Keratinocyte (primary cell): Measurements from ENCODE around the gene SYNE1. TPM values are rescaled to one million over a fixed set of nuclear protein-coding genes. Genes with fewer than 3 reads are reported as not detected.

Experiments
- DNase-seq: peaks from one replicate; pipeline ENCODE4 v3.0.0-alpha.2; 2011; ENCODE audit warnings: low read depth, missing footprints, low spot score
- FAIRE-seq: peaks from 2 replicates; lab custom pipeline; 2011; peaks lifted over from hg19 to GRCh38; lab: Jason Lieb, UNC
- H2AFZ ChIP-seq: 2 replicates; pipeline ENCODE4 v1.6.0; 2012; ENCODE audit warnings: low read length, control low read depth, inconsistent platforms; ENCODE audit not compliant: control insufficient read depth
- H3K27ac ChIP-seq: 2 replicates; pipeline ENCODE4 v1.5.1; 2011; ENCODE audit warnings: low read length; ENCODE audit not compliant: control insufficient read depth, insufficient read depth
- H3K27me3 ChIP-seq: 3 replicates; pipeline ENCODE4 v1.6.0; 2011; ENCODE audit warnings: low read length; ENCODE audit not compliant: control insufficient read depth, insufficient read depth; ENCODE audit errors: extremely low read depth
- H3K36me3 ChIP-seq, 2 experiments: 2 replicates in 1 of 2; 3 replicates in 1 of 2; pipeline ENCODE4 v1.5.1; 2011; ENCODE audit warnings: low read length in 2 of 2, mild to moderate bottlenecking in 1 of 2; ENCODE audit not compliant: control insufficient read depth in 2 of 2, insufficient read depth in 2 of 2; ENCODE audit errors: extremely low read depth in 1 of 2
- H3K4me1 ChIP-seq: 3 replicates; pipeline ENCODE4 v1.5.1; 2011; ENCODE audit warnings: low read length; ENCODE audit not compliant: control insufficient read depth, insufficient read depth; ENCODE audit errors: extremely low read depth
- H3K4me2 ChIP-seq: 3 replicates; pipeline ENCODE4 v1.6.0; 2011; ENCODE audit warnings: low read depth, low read length; ENCODE audit not compliant: control insufficient read depth, insufficient read depth; ENCODE audit errors: extremely low read depth
- H3K4me3 ChIP-seq, 3 experiments: fragments of 200-600 bp in 1 of 3; sonication (generic) in 1 of 3; 2 replicates in 2 of 3; 3 replicates in 1 of 3; pipeline ENCODE4 v1.5.1; 2011 to 2016; ENCODE audit warnings: low read length in 3 of 3, mild to moderate bottlenecking in 3 of 3, control low read depth in 2 of 3, inconsistent platforms in 1 of 3, low read depth in 1 of 3, mixed read lengths in 1 of 3, mixed run types in 1 of 3, moderate library complexity in 1 of 3; ENCODE audit not compliant: control insufficient read depth in 2 of 3, insufficient read depth in 2 of 3; ENCODE audit errors: extremely low read depth in 1 of 3
- H3K79me2 ChIP-seq: 2 replicates; pipeline ENCODE4 v1.6.0; 2012; ENCODE audit warnings: low read length; ENCODE audit not compliant: control insufficient read depth, insufficient read depth
- H3K9ac ChIP-seq: 3 replicates; pipeline ENCODE4 v1.6.0; 2011; ENCODE audit warnings: low read length; ENCODE audit not compliant: control insufficient read depth, insufficient read depth; ENCODE audit errors: extremely low read depth
- H3K9me1 ChIP-seq: 3 replicates; pipeline ENCODE4 v1.6.0; 2011; ENCODE audit warnings: low read length; ENCODE audit not compliant: control insufficient read depth, insufficient read depth; ENCODE audit errors: extremely low read depth
- H3K9me3 ChIP-seq: 2 replicates; pipeline ENCODE4 v1.5.1; 2012; ENCODE audit warnings: low read depth, low read length; ENCODE audit not compliant: control insufficient read depth
- H4K20me1 ChIP-seq: 3 replicates; pipeline ENCODE4 v1.6.0; 2011; ENCODE audit warnings: low read length; ENCODE audit not compliant: control insufficient read depth, insufficient read depth; ENCODE audit errors: extremely low read depth
- EZH2 ChIP-seq: IDR thresholded peaks from one replicate; pipeline ENCODE4 v1.6.1; 2012; ENCODE audit warnings: inconsistent platforms, mild to moderate bottlenecking, low read length, moderate library complexity
- dilution Hi-C: fragments of 300-500 bp; cut with MboI; formaldehyde crosslinking; loops from one replicate; pipeline ENCODE4 v1.7.0; 2020; ENCODE audit warnings: low sequenced_read_pairs; ENCODE audit not compliant: extremely low pct_ligation_motif_present
- polyA plus RNA-seq, 5 experiments: library from polyadenylated mRNA; depleted of rRNA in 3 of 5; stranded (reverse) in 3 of 5; stranded (forward) in 1 of 5; unstranded in 1 of 5; fragments of >200 nt; gene quantifications; 1 replicate in 1 of 5; 2 replicates in 3 of 5; 3 replicates in 1 of 5; pipeline versions ENCODE4 v1.2.1 to v1.2.3, GENCODE V29; 2011 to 2012; ENCODE audit warnings: missing spikeins in 2 of 5, low read depth in 1 of 5, low replicate concordance in 1 of 5
- TF ChIP-seq, protein P1 (sequence below), 3 experiments: IDR thresholded peaks in 1 of 3; conservative IDR thresholded peaks in 1 of 3; optimal IDR thresholded peaks in 1 of 3; 2 replicates in 2 of 3; 3 replicates in 1 of 3; pipeline versions ENCODE3 to v1.5.1; 2011; ENCODE audit warnings: low read length in 3 of 3, mild to moderate bottlenecking in 3 of 3, moderate library complexity in 2 of 3, control low read depth in 1 of 3, inconsistent platforms in 1 of 3; ENCODE audit not compliant: insufficient read depth in 2 of 3; ENCODE audit errors: extremely low read depth in 1 of 3

Gene SYNE1
- polyA plus RNA-seq, 1 donor (not counting 4 experiments of a cell fraction or from before 2014, with no cell fraction given) = 4.0 TPM

DNA sequence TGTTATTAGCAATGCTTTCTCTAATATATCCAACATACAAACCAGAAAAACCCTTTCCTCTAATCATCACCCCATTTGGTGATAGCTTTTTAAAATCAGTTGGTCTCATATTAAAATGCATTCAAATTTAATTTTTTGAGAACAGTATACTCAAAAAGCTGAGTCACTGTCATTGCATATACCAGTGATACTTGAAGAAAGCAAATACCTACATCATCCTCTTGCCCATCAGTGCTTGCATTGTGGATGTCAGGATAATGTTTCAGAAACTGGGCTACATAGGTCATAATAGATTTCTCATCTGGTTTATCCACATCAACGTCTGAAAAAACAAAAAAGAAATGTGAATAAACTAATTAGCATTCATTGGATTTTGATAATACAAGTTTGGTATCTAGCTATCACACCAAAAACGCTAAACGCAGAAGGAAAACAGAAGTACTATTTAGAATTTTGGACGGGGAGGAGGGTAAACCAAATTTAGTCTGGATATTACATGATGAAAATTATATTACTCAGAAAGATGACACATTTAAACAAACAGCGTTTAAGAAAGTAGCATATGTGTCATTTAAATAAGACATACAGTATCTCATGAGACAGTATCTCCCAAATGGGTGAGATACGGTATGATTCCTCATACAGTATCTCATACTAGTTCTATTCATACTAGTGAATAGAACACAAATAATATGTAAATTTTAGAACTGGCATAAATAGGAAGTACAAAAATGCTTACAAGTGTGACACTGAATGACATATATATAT is 134.6 kb downstream of the SYNE1 start:
- no peaks in the 10 kb centered on the region for H3K79me2 ChIP-seq
- no peaks in the 10 kb centered on the region for H3K36me3 ChIP-seq
- DNase-seq (no peak), FAIRE-seq (no peak)
- no peak overlapping the region for H3K9ac ChIP-seq
- no peak overlapping the region for H3K27ac ChIP-seq
- no peaks in the 10 kb centered on the region for H3K9me3 ChIP-seq
- H3K4me3 ChIP-seq = no peak overlapping the region
- no peaks in the 10 kb centered on the region for H3K27me3 ChIP-seq
- dilution Hi-C loops = no loop called here
- H4K20me1 ChIP-seq = no peaks in the 10 kb centered on the region
- H2AFZ ChIP-seq = no peak overlapping the region
- TF ChIP-seq, protein P1, sequence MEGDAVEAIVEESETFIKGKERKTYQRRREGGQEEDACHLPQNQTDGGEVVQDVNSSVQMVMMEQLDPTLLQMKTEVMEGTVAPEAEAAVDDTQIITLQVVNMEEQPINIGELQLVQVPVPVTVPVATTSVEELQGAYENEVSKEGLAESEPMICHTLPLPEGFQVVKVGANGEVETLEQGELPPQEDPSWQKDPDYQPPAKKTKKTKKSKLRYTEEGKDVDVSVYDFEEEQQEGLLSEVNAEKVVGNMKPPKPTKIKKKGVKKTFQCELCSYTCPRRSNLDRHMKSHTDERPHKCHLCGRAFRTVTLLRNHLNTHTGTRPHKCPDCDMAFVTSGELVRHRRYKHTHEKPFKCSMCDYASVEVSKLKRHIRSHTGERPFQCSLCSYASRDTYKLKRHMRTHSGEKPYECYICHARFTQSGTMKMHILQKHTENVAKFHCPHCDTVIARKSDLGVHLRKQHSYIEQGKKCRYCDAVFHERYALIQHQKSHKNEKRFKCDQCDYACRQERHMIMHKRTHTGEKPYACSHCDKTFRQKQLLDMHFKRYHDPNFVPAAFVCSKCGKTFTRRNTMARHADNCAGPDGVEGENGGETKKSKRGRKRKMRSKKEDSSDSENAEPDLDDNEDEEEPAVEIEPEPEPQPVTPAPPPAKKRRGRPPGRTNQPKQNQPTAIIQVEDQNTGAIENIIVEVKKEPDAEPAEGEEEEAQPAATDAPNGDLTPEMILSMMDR (optimal IDR thresholded peaks at IDR 0.05 in 1 of 3, IDR thresholded peaks at IDR 0.05 in 1 of 3, conservative IDR thresholded peaks at IDR 0.05 in 1 of 3; ENCODE audit: extremely low read depth in 1 of 3, insufficient read depth in 2 of 3, low read length in 3 of 3) = no peak
- no peak for TF ChIP-seq EZH2
- no peaks in the 10 kb centered on the region for H3K4me1 ChIP-seq
- no peaks in the 10 kb centered on the region for H3K9me1 ChIP-seq
- H3K4me2 ChIP-seq = no peak overlapping the region

DNA sequence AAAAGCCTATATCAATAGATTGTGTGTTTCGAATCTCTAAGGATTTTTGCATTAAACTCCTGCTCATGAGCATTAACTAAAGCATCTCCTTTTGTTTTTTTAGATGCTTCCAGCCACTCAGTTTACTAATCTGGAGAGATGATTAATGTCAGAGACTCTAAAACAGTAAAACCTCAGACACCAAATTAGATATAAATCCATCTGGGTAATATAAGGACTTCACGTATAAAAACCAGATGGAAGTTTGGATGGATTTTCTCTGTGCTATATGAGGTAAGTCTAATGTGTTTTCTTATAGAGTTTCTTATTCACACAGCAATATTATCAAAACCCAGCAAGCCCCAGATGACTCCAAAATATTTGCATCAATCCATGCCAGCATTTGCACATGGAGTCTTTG is 137.2 kb downstream of the SYNE1 start:
- no peaks in the 10 kb centered on the region for H3K36me3 ChIP-seq
- DNase-seq (no peak), FAIRE-seq (no peak)
- H3K9me3 ChIP-seq = no peaks in the 10 kb centered on the region
- H3K4me2 ChIP-seq = no peak overlapping the region
- H3K4me1 ChIP-seq = no peaks in the 10 kb centered on the region
- no peak overlapping the region for H3K4me3 ChIP-seq
- dilution Hi-C loops = no loop called here
- no peaks in the 10 kb centered on the region for H3K9me1 ChIP-seq
- H3K9ac ChIP-seq = no peak overlapping the region
- TF ChIP-seq, protein P1 (optimal IDR thresholded peaks at IDR 0.05 in 1 of 3, IDR thresholded peaks at IDR 0.05 in 1 of 3, conservative IDR thresholded peaks at IDR 0.05 in 1 of 3; ENCODE audit: extremely low read depth in 1 of 3, insufficient read depth in 2 of 3, low read length in 3 of 3) = no peak
- TF ChIP-seq EZH2 = no peak
- H4K20me1 ChIP-seq = no peaks in the 10 kb centered on the region
- H3K27me3 ChIP-seq = no peaks in the 10 kb centered on the region
- H3K27ac ChIP-seq = no peak overlapping the region
- no peak overlapping the region for H2AFZ ChIP-seq
- H3K79me2 ChIP-seq = no peaks in the 10 kb centered on the region
